Erythroblast (primary cell): Measurements from ENCODE around the gene SLC24A1.

Experiments
- GATA1 ChIP-seq: IDR thresholded peaks from 2 replicates; pipeline ENCODE4 v1.6.1; 2011; ENCODE audit warnings: low read depth, mild to moderate bottlenecking, control low read depth, low read length, moderate library complexity
- POLR2A ChIP-seq: IDR thresholded peaks from 2 replicates; pipeline ENCODE4 v1.6.1; 2011; ENCODE audit warnings: mild to moderate bottlenecking, low read length

DNA sequence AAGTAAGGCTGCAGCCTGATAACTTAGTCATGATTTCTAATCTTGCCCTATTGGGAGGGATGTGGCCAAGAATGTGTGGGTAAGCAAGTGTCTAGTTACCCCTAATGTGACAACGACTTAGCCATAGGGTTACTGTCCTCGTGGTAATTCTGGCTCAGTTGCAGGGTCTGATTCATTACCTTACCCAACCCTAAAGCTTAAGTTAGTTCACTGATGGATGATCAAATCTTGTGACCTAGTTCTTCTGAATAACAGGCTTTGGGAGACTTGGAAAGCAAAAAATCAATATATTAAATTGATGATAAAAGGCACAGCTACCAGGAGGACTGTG is 9.2 kb upstream of the SLC24A1 start:
- TF ChIP-seq POLR2A (no peak), GATA1 (no peak)
